GM18498 (cell line): ENCODE results near the gene DONSON.

ENCODE experiments used
- ATAC-seq: cut with Tn5 transposase; IDR thresholded peaks from one replicate; pipeline ENCODE4 v1.9.1; 2021; ENCODE audit warnings: mild to moderate bottlenecking, moderate library complexity; ENCODE audit not compliant: unreplicated experiment

DONSON gene

GRCh38 chr21:33541756-33542639 lies 46.5 kb downstream of the DONSON start, which contains the start of gene GART:
GART (minus strand) TSS chr21:33542117; CDS start chr21:33539315, 2,802 bp downstream.
- ATAC-seq = peak; percentile 58

- ATAC-seq = no peak
Measured at GRCh38 chr21:33541105-33541711, 47.3 kb downstream of the DONSON start.

GRCh38 chr21:33540711-33541104 lies 47.8 kb downstream of the DONSON start:
- ATAC-seq = no peak

DNA sequence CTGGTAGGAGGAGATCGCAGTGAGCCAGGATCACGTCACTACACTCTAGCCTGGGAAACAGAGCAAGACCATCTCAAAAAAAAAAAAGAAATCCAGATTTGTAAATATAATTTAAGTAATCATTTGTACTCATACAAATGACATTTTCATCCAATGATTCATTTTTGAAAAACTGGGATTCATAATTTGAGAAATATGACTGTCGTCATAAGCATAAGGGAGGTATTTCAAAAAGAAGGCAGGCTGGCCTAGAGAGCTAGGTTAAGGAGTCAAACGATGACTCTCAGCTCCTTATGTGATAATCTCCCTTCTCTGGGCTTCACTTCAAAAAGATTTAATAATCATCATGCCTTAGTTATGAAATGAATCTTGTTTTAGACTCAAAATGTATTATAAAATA lies 48.9 kb downstream of the DONSON start:
- no peak for ATAC-seq

- ATAC-seq = no peak
Measured at GRCh38 chr21:33537212-33537611, 51.3 kb downstream of the DONSON start.

- ATAC-seq = no peak
Measured at GRCh38 chr21:33531007-33531406, 57.5 kb downstream of the DONSON start.
